Hepatocyte (in vitro differentiated cells): Measurements from ENCODE around the gene GRM3. TPM values are rescaled to one million over a fixed set of nuclear protein-coding genes. Genes with fewer than 3 reads are reported as not detected.

ENCODE experiments used
- DNase-seq: peaks from one replicate; pipeline ENCODE4 v3.0.0-alpha.2; 2016; ENCODE audit warnings: low spot score
- H2AFZ ChIP-seq: fragments of 200-600 bp; sonication (generic); 2 replicates; pipeline ENCODE4 v1.6.0; 2016; ENCODE audit warnings: antibody characterized with exemption, mild to moderate bottlenecking
- H3K27ac ChIP-seq: fragments of 200-600 bp; sonication (generic); 2 replicates; pipeline ENCODE4 v1.5.1; 2016; ENCODE audit warnings: mild to moderate bottlenecking
- H3K27me3 ChIP-seq: fragments of 200-600 bp; sonication (generic); 2 replicates; pipeline ENCODE4 v1.6.1; 2016
- H3K36me3 ChIP-seq: fragments of 200-600 bp; sonication (generic); replicated peaks from 2 replicates; pipeline ENCODE4 v1.5.1; 2016; ENCODE audit warnings: low read depth; ENCODE audit not compliant: insufficient read depth
- H3K4me1 ChIP-seq: fragments of 200-600 bp; sonication (generic); 2 replicates; pipeline ENCODE4 v1.5.1; 2016; ENCODE audit warnings: mild to moderate bottlenecking, moderate library complexity; ENCODE audit not compliant: insufficient read depth
- H3K4me2 ChIP-seq: fragments of 200-600 bp; sonication (generic); 2 replicates; pipeline ENCODE4 v1.6.0; 2016
- H3K4me3 ChIP-seq: fragments of 200-600 bp; sonication (generic); 2 replicates; pipeline ENCODE4 v1.5.1; 2016; ENCODE audit warnings: mild to moderate bottlenecking
- H3K79me2 ChIP-seq: fragments of 200-600 bp; sonication (generic); 2 replicates; pipeline ENCODE4 v1.6.0; 2017; ENCODE audit warnings: mild to moderate bottlenecking
- H3K9me2 ChIP-seq: fragments of 200-600 bp; sonication (generic); replicated peaks from 2 replicates; pipeline ENCODE4 v1.6.0; 2017; ENCODE audit warnings: mild to moderate bottlenecking; ENCODE audit not compliant: insufficient read depth
- H3K9me3 ChIP-seq: fragments of 200-600 bp; sonication (generic); 2 replicates; pipeline ENCODE4 v1.5.1; 2016; ENCODE audit warnings: low read depth, mild to moderate bottlenecking
- H4K20me1 ChIP-seq: fragments of 200-600 bp; sonication (generic); 2 replicates; pipeline ENCODE4 v1.6.0; 2016; ENCODE audit warnings: mild to moderate bottlenecking; ENCODE audit not compliant: insufficient read depth, poor library complexity, severe bottlenecking
- CTCF ChIP-seq: fragments of 200-600 bp; sonication (generic); IDR thresholded peaks from 2 replicates; pipeline ENCODE4 v1.5.1; 2016; ENCODE audit warnings: antibody characterized with exemption, mild to moderate bottlenecking; ENCODE audit not compliant: poor library complexity
- EZH2 ChIP-seq: fragments of 200-600 bp; sonication (generic); IDR thresholded peaks from 2 replicates; pipeline ENCODE4 v1.6.1; 2016; ENCODE audit warnings: antibody characterized with exemption, mild to moderate bottlenecking, borderline replicate concordance
- EZH2phosphoT487 ChIP-seq: fragments of 200-600 bp; sonication (generic); IDR thresholded peaks from one replicate; pipeline ENCODE4 v1.6.1; 2018; ENCODE audit warnings: antibody characterized with exemption, mild to moderate bottlenecking, low read depth, moderate library complexity; ENCODE audit not compliant: unreplicated experiment, severe bottlenecking
- WGBS: methylation state at CpG from one replicate; pipeline ENCODE4 v1.1.6; 2016; ENCODE audit warnings: low lambda C conversion rate; ENCODE audit errors: missing lambda C conversion rate; 5-methylcytosine and 5-hydroxymethylcytosine counted together
- polyA plus RNA-seq: library from polyadenylated mRNA; unstranded; fragments of >200 nt; fragmentation: Nextera tagmentation; extraction: Ambion mirVana; gene quantifications from 2 replicates; pipeline ENCODE4 v1.2.1, GENCODE V29; 2016
- total RNA-seq: library from RNA; depleted of rRNA; stranded (reverse); fragments of >200 nt; gene quantifications from 2 replicates; pipeline ENCODE4 v1.2.3, GENCODE V29; 2014

GRM3 gene
- total and polyA plus RNA-seq, 2 experiments from 2014 or later, result 0.03 to 0.07 TPM

- no peaks in the 10 kb centered on the region for H3K36me3 ChIP-seq
- H3K27ac ChIP-seq, result no peak overlapping the region
- H3K79me2 ChIP-seq, result no peaks in the 10 kb centered on the region
- no peaks in the 10 kb centered on the region for H3K27me3 ChIP-seq
- H3K9me2 ChIP-seq, result no peaks in the 10 kb centered on the region
- no peak overlapping the region for H3K4me2 ChIP-seq
- H2AFZ ChIP-seq, result no peak overlapping the region
- no peak for DNase-seq
- H3K4me1 ChIP-seq, result no peaks in the 10 kb centered on the region
- no peak overlapping the region for H3K4me3 ChIP-seq
- 56% methylated on average over 4 of the region's 4 CpGs for WGBS
- TF ChIP-seq EZH2 (no peak), EZH2phosphoT487 (no peak), CTCF (no peak)
- no peaks in the 10 kb centered on the region for H3K9me3 ChIP-seq
- H4K20me1 ChIP-seq, result no peaks in the 10 kb centered on the region
Measured at GRCh38 chr7:86913709-86914108, 270.0 kb downstream of the GRM3 start.
